NCI-H2029 (cell line): ENCODE results near the gene FAM171A2.

ENCODE experiments used
- DNase-seq: peaks from one replicate; lab custom pipeline; 2025; lab: John Stamatoyannopoulos, UW

Gene FAM171A2

GRCh38 chr17:44321246-44322120 is 42.2 kb downstream of the FAM171A2 start:
- no peak for DNase-seq

GRCh38 chr17:44320066-44320465 is 43.6 kb downstream of the FAM171A2 start:
- DNase-seq: no peak

- DNase-seq: no peak
Measured at GRCh38 chr17:44318077-44318892, 45.4 kb downstream of the FAM171A2 start.

GRCh38 chr17:44317545-44317944 is 46.1 kb downstream of the FAM171A2 start:
- DNase-seq: no peak

GRCh38 chr17:44315760-44316731 is 47.6 kb downstream of the FAM171A2 start:
- no peak for DNase-seq

- peak; percentile 49 for DNase-seq
Measured at GRCh38 chr17:44314869-44315661, 48.6 kb downstream of the FAM171A2 start.

- no peak for DNase-seq
Measured at GRCh38 chr17:44314524-44314868, 49.2 kb downstream of the FAM171A2 start.

GRCh38 chr17:44314031-44314430 is 49.6 kb downstream of the FAM171A2 start:
- no peak for DNase-seq

GRCh38 chr17:44312396-44313104 is 51.1 kb downstream of the FAM171A2 start:
- no peak for DNase-seq

GRCh38 chr17:44311562-44312181 is 52.0 kb downstream of the FAM171A2 start:
- no peak for DNase-seq

GRCh38 chr17:44310609-44311376 is 52.9 kb downstream of the FAM171A2 start:
- DNase-seq: no peak

GRCh38 chr17:44310188-44310587 is 53.5 kb downstream of the FAM171A2 start:
- no peak for DNase-seq

- no peak for DNase-seq
Measured at GRCh38 chr17:44309472-44309871, 54.2 kb downstream of the FAM171A2 start.

GRCh38 chr17:44308865-44309264 is 54.8 kb downstream of the FAM171A2 start:
- peak; percentile 9 for DNase-seq

GRCh38 chr17:44308320-44308818 is 55.3 kb downstream of the FAM171A2 start, which contains the start of gene RUNDC3A:
Gene RUNDC3A, plus strand, starts transcription at chr17:44308601. Its CDS starts 232 bp downstream, at chr17:44308833.
- peak; percentile 17 for DNase-seq

- DNase-seq: peak; percentile 40
Measured at GRCh38 chr17:44307387-44308186, 56.1 kb downstream of the FAM171A2 start.

- peak; percentile 54 for DNase-seq
Measured at GRCh38 chr17:44304651-44305050, 59.0 kb downstream of the FAM171A2 start.
